ENCODE measurements around the gene PRICKLE2.

DNA sequence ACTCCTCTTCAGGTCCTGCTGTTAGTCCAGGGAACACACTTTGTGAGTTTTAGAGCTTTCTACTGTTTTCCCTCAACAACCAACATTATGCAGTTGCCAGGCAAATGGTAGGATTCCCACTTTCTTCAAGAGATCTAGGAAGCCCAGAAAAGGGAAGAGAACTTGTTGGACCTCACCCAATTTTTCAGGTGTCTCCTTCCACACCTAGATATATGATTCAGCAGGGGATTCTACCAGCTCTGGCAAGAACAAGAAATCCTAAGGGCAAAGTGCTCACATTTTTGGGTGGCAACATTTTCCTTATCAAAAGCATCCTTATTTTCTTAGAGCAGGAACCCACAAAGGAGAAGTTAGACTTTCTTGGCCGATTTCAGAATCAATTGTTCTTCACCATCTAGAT, 57.4 kb downstream of the PRICKLE2 start:
- TF ChIP-seq, protein P1, sequence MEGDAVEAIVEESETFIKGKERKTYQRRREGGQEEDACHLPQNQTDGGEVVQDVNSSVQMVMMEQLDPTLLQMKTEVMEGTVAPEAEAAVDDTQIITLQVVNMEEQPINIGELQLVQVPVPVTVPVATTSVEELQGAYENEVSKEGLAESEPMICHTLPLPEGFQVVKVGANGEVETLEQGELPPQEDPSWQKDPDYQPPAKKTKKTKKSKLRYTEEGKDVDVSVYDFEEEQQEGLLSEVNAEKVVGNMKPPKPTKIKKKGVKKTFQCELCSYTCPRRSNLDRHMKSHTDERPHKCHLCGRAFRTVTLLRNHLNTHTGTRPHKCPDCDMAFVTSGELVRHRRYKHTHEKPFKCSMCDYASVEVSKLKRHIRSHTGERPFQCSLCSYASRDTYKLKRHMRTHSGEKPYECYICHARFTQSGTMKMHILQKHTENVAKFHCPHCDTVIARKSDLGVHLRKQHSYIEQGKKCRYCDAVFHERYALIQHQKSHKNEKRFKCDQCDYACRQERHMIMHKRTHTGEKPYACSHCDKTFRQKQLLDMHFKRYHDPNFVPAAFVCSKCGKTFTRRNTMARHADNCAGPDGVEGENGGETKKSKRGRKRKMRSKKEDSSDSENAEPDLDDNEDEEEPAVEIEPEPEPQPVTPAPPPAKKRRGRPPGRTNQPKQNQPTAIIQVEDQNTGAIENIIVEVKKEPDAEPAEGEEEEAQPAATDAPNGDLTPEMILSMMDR (IDR thresholded peaks at IDR 0.05) = no peak
- no peak for TF ChIP-seq POLR2A (IDR thresholded peaks at IDR 0.05)

Data from body of pancreas (tissue), 4 donors.